Aorta (tissue), 5 donors: ENCODE data around the gene RCE1. TPM values are rescaled to one million over a fixed set of nuclear protein-coding genes. Genes with fewer than 3 reads are reported as not detected.
A peak's percentile ranks its signal among the peaks of the same experiment; 100 is the strongest.

Experiments used
- ATAC-seq: fragments of 200-7000 bp; cut with Tn5 transposase; one replicate; pipeline ENCODE4 v1.9.1; 2022; ENCODE audit warnings: moderate library complexity; ENCODE audit not compliant: low FRiP score
- DNase-seq, 2 donors: peaks; one replicate each; pipeline ENCODE4 v3.0.0-alpha.2; 2020
- H3K27ac ChIP-seq, 2 donors: one replicate each; pipeline ENCODE4 v1.5.1; 2013; ENCODE audit warnings: low read length in 2 of 2, mild to moderate bottlenecking in 2 of 2, moderate library complexity in 2 of 2, control low read depth in 1 of 2, inconsistent platforms in 1 of 2, low read depth in 1 of 2
- H3K27me3 ChIP-seq, 2 donors: one replicate each; pipeline ENCODE4 v1.6.1; 2013; ENCODE audit warnings: control low read depth in 1 of 2, low read length in 1 of 2, mild to moderate bottlenecking in 1 of 2, moderate library complexity in 1 of 2; ENCODE audit not compliant: insufficient read depth in 2 of 2, control insufficient read depth in 1 of 2
- H3K36me3 ChIP-seq, 2 donors: one replicate each; pipeline ENCODE4 v1.6.1; 2013; ENCODE audit warnings: control low read depth in 1 of 2, low read length in 1 of 2, mild to moderate bottlenecking in 1 of 2; ENCODE audit not compliant: insufficient read depth in 2 of 2, control insufficient read depth in 1 of 2
- H3K4me1 ChIP-seq, 2 donors: one replicate each; pipeline ENCODE4 v1.6.1; 2013; ENCODE audit warnings: low read length in 2 of 2, control low read depth in 1 of 2, mild to moderate bottlenecking in 1 of 2, moderate library complexity in 1 of 2; ENCODE audit not compliant: insufficient read depth in 2 of 2, control insufficient read depth in 1 of 2
- H3K4me3 ChIP-seq, 2 donors: one replicate each; pipeline ENCODE4 v1.5.1; 2013; ENCODE audit warnings: low read length in 2 of 2, control low read depth in 1 of 2, mild to moderate bottlenecking in 1 of 2
- H3K9me3 ChIP-seq: one replicate; pipeline ENCODE4 v1.6.1; 2013; ENCODE audit warnings: mild to moderate bottlenecking, low read length; ENCODE audit not compliant: control insufficient read depth
- WGBS, 2 donors: extraction: QIAGEN DNeasy Blood & Tissue Kit; methylation state at CpG; one replicate each; pipeline ENCODE4 v1.1.7; 2013; 5-methylcytosine and 5-hydroxymethylcytosine counted together
- intact Hi-C, 2 donors: fragments of 100-400 bp; cut with DNase I; formaldehyde crosslinking; loops; one replicate each; pipeline versions ENCODE4 v1.14.2 to v1.15.0; 2022
- polyA plus RNA-seq, 2 donors: library from polyadenylated mRNA; stranded (reverse); fragments of 200-250 nt; gene quantifications; one replicate each; pipeline ENCODE4 v1.2.3, GENCODE V29; 2013
- total RNA-seq, 2 donors: library from RNA; stranded (reverse); fragmentation: NEBNext Ultra II Directional; extraction: Animal tissue kit (Norgen Biotek cat#: 25700); gene quantifications; one replicate each; pipeline ENCODE4 v1.2.1, GENCODE V29; 2021
- donor health status: healthy with polysubstance abuse.
- donor health status: Bipolar disorder and iron deficiency.
- donor health status: DM: no; HTN: no; CAD: no.
- donor health status: DM: no; HTN: no; CAD: no.
- donor health status: DM: yes; HTN: yes; CAD: no.

The RCE1 gene
- total and polyA plus RNA-seq, 4 donors, result 11.7 to 23.5 (median 14.6) TPM

DNA sequence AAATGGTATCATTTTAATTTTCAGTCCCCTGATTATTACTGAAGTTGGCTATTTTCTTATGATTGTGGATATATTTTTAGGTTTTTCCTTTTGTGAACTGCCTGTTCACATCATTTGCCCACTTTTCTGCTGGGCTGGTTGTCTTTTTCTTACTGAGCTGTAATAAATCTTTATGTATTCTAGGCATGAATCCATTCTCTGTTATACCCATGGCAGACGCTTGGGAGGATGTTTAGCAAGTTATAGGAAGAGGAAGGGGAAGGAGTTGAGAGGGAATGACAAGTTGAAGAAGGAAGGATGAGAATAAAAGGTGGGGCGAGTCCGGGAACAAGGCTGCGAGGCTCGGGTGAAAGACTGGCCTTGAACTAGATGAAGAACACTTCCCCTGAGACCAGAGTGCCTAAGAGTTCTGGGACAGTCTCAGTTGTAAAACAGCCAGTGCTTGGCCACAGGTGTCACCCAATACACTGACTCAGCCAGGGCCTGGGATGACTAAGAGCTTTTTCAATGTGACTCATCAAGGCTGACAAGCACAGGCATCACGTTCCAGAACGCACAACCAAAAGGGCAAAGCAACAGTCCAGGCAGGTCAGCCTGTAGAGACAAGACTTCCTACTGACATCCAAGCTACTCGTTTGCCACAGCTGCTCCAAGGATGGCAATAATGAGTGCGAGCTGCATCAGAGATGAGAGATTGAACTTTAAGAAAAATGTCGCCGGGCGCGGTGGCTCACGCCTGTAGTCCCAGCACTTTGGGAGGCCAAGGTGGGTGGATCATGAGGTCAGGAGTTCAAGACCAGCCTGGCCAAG is 48.8 kb downstream of the RCE1 start:
- H3K36me3 ChIP-seq, result no peaks in the 10 kb centered on the region
- intact Hi-C loops, result no loop called here
- no peaks in the 10 kb centered on the region for H3K9me3 ChIP-seq
- no peaks in the 10 kb centered on the region for H3K4me1 ChIP-seq
- H3K27ac ChIP-seq, result no peak overlapping the region
- H3K27me3 ChIP-seq, result no peaks in the 10 kb centered on the region
- 65 to 78% methylated on average over 14 of the region's 14 CpGs for WGBS, 2 donors
- ATAC-seq (peak; percentile 56), DNase-seq (peak in 1 of 2 donors; percentile 68)
- no peak overlapping the region for H3K4me3 ChIP-seq

- 42 to 49% methylated on average over 6 of the region's 6 CpGs for WGBS, 2 donors
Observed at GRCh38 chr11:66892911-66893310, 49.7 kb downstream of the RCE1 start.

DNA sequence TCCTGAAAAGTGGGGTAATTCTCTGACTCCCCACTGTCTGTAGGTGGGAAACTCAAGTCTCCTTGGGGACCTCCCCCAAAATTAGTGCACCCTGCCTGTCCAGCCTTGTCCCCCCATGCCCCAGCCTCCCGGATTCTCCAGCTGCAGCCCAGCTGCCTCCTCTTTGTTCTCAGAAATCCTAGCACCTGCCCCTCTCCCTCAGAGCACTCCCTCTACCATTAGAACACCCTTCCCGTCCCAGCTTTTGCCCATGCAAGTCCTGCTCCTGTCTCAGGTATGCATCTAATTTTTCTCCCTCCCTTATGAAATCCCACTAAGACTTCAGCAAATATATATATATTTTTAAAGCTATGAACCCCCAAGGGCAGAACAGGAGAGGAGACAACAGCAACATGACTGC is 50.9 kb downstream of the RCE1 start:
- intact Hi-C loops, result no loop called here
- no peaks in the 10 kb centered on the region for H3K4me1 ChIP-seq
- WGBS, 2 donors, result 65 to 66% methylated on average over 2 of the region's 2 CpGs
- H3K27me3 ChIP-seq, result no peaks in the 10 kb centered on the region
- ATAC-seq (no peak), DNase-seq (no peak)
- no peak overlapping the region for H3K27ac ChIP-seq
- no peak overlapping the region for H3K4me3 ChIP-seq
- no peaks in the 10 kb centered on the region for H3K36me3 ChIP-seq
- H3K9me3 ChIP-seq, result no peaks in the 10 kb centered on the region

More at GRCh38 chr11:66892911-66893310, 49.7 kb downstream of the RCE1 start:
- Histone ChIP-seq H3K9me3 (no peaks in the 10 kb centered on the region), H3K4me3 (no peak overlapping the region), H3K27me3 (no peaks in the 10 kb centered on the region), H3K4me1 (no peaks in the 10 kb centered on the region), H3K36me3 (no peaks in the 10 kb centered on the region), H3K27ac (no peak overlapping the region)
- DNase-seq (no peak), ATAC-seq (no peak)
- intact Hi-C loops, result no loop called here

Other genes starting within 250 kb of the RCE1 start
- 10 to 100 TPM; 66.3 to 66.7 TPM for gene RBM14, start 226.8 kb upstream of the RCE1 start, total RNA-seq
- 10 to 100 TPM; 11.4 to 41.4 TPM for gene RBM14, start 226.8 kb upstream of the RCE1 start, polyA plus RNA-seq
- gene RBM4, start 204.7 kb upstream of the RCE1 start, total RNA-seq, result 10 to 100 TPM; 86.9 to 98.1 TPM
- gene RBM4, start 204.7 kb upstream of the RCE1 start, polyA plus RNA-seq, result 10 to 100 TPM; 78.6 to 91.1 TPM
- 10 to 100 TPM in 1 of 2 donors, 1 to 10 TPM in 1; 9.2 to 16.5 TPM for gene RBM4B, start 165.6 kb upstream of the RCE1 start, total RNA-seq
- 10 to 100 TPM in 1 of 2 donors, 1 to 10 TPM in 1; 7.3 to 12.3 TPM for gene RBM4B, start 165.6 kb upstream of the RCE1 start, polyA plus RNA-seq
- gene SPTBN2, start 114.2 kb upstream of the RCE1 start, total RNA-seq, result 10 to 100 TPM in 1 of 2 donors, 1 to 10 TPM in 1; 1.7 to 16.5 TPM
- under 1 TPM; under 0.01 to 0.08 TPM for gene SPTBN2, start 114.2 kb upstream of the RCE1 start, polyA plus RNA-seq
- 10 to 100 TPM in 1 of 2 donors, 1 to 10 TPM in 1; 7.3 to 12.4 TPM for gene LRFN4, start 13.6 kb downstream of the RCE1 start, total RNA-seq
- gene LRFN4, start 13.6 kb downstream of the RCE1 start, polyA plus RNA-seq, result 10 to 100 TPM in 1 of 2 donors, 1 to 10 TPM in 1; 4.4 to 13.8 TPM
- 10 to 100 TPM; 12.6 to 15.9 TPM for gene PC, start 114.9 kb downstream of the RCE1 start, total RNA-seq
- 10 to 100 TPM; 13.6 to 22.7 TPM for gene PC, start 114.9 kb downstream of the RCE1 start, polyA plus RNA-seq
- gene C11orf86, start 131.9 kb downstream of the RCE1 start, total RNA-seq, result not detected
- 10 to 100 TPM in 1 of 2 donors, under 1 TPM in 1; 0.10 to 54.8 TPM for gene C11orf86, start 131.9 kb downstream of the RCE1 start, polyA plus RNA-seq
- 1 to 10 TPM; 4.7 to 5.5 TPM for gene SYT12, start 179.7 kb downstream of the RCE1 start, total RNA-seq
- 1 to 10 TPM; 1.4 to 3.8 TPM for gene SYT12, start 179.7 kb downstream of the RCE1 start, polyA plus RNA-seq
- gene RHOD, start 213.4 kb downstream of the RCE1 start, total RNA-seq, result 10 to 100 TPM; 19.4 to 20.1 TPM
- 10 to 100 TPM; 28.4 to 33.6 TPM for gene RHOD, start 213.4 kb downstream of the RCE1 start, polyA plus RNA-seq